Hematopoietic multipotent progenitor cell treated with erythropoietin and hydrocortisone succinate and interleukin-3 and kit ligand, for 15 days (in vitro differentiated cells): ENCODE data around the gene NOB1.
"Not testable (repeated sequence)": the region's sequence is repeated elsewhere in the genome, so short reads cannot be mapped to it uniquely, and the experiment has no call there.

Source experiments
- DNase-seq: peaks from one replicate; pipeline ENCODE4 v3.0.0-alpha.2; 2015; ENCODE audit warnings: low spot score

NOB1 gene

GRCh38 chr16:69761983-69762813 is 7.5 kb upstream of the NOB1 start, which contains the start of gene WWP2:
Gene WWP2 (plus strand): TSS chr16:69762332. CDS start chr16:69787011, 24,679 bp downstream.
- DNase-seq, result peak; percentile 86

- not testable (repeated sequence) for DNase-seq
These were observed 2.6 kb upstream of the NOB1 start for GRCh38 chr16:69757375-69757774.

- no peak for DNase-seq
These were observed 2.0 kb upstream of the NOB1 start for GRCh38 chr16:69756705-69757104.

DNA sequence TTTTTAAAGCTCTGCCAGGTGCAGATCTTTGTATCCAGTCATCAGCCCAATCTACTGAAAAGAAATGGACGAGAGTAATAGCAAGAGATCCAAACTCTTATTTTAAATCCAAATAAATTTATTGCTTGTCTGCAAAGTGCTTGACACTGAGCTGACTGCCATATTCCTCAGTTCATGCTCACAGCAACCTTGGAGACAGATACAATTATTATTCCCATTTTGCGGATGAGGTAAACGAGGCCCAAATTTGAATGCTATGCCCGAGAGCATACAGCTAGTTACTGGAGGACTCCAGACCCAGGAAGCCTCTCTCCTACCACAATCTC is 620 bp downstream of the NOB1 start:
- no peak for DNase-seq

- no peak for DNase-seq
These were observed 5.9 kb downstream of the NOB1 start for GRCh38 chr16:69748694-69749345.

DNA sequence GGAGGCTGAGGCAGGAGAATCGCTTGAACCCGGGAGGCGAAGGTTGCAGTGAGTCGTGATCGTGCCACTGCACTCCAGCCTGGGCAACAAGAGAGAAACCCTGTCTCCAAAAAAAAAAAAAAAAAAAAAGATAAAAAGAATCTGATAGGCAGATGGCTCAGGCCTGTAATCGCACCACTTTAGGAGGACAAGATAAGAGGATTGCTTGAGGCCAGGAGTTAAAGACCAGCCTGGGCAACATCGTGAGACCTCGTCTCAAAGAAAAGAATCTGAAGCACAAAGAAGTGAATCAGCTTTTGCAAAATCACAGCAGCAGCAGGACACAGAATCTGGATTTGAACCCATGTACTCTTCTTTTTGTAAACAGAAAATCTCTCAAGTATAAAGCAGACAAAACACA is 7.6 kb downstream of the NOB1 start:
- no peak for DNase-seq

GRCh38 chr16:69745959-69746358 is 8.8 kb downstream of the NOB1 start:
- no peak for DNase-seq

GRCh38 chr16:69745232-69745612 is 9.5 kb downstream of the NOB1 start:
- DNase-seq, result no peak

DNA sequence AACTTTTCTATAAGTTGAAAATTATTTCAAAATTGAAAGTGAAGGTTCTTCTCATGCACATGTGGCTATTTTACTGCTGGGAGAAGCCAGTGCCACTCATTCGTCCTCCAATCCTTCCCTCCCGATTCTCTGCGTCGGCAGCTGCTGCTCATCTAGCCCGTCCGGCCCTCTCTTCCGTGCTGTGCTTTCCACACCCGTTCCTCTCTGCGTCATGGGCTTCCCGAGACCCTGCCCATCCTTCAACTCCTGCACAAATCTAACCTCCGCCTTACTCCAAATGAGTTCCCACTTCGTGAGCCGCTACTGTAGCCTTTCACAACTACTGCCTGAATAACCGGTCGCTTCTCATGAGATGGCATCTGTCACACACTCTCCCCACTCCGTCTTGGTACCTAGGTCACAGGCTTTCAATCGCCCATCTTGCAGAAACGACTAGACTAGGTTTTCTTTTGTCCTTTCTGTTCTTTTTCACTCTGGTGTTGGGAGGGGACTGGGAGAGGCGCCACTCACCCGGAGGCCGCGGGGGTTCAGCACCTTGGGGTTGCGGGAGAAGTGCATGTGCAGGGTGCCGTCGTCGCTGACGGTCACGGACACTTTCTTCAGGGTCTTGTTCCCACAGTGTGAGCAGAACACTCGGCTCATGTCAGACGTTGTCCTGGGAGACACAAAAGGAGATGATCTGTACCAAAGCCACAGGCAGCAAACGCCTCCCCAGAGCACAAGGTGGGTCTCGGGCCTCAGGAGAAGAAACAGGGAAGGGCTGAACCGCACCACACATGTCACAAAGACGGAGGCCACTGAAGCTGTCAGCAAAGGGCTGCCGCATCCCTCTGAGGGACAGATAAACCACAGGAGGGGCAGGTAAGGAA is 10.1 kb downstream of the NOB1 start:
- DNase-seq, result no peak

- DNase-seq, result no peak
These were observed 12.5 kb downstream of the NOB1 start for GRCh38 chr16:69741951-69742904.

GRCh38 chr16:69741519-69741918 is 13.2 kb downstream of the NOB1 start:
- DNase-seq, result no peak

GRCh38 chr16:69732101-69732500 is 22.6 kb downstream of the NOB1 start:
- no peak for DNase-seq

- not testable (repeated sequence) for DNase-seq
These were observed 23.4 kb downstream of the NOB1 start for GRCh38 chr16:69731280-69731679.

DNA sequence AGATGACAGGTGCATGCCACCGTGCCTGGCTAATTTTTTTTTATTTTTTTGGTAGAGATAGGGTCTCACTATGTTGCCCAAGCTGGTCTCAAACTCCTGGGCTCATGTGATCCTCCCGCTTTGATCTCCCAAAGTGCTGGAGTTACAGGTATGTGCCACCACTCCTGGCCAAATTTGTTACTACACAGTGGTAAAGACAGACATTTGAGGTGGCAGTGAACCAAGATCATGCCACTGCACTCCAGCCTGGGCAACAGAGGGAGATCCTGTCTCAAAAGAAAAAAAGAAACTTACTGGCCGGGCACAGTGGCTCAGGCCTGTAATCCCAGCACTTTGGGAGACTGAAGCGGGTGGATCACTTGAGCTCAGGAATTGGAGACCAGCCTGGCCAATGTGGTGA is 25.7 kb downstream of the NOB1 start:
- DNase-seq, result not testable (repeated sequence)

GRCh38 chr16:69727916-69728270 is 26.8 kb downstream of the NOB1 start:
- no peak for DNase-seq

- DNase-seq, result peak; percentile 74
These were observed 28.2 kb downstream of the NOB1 start, which contains the start of gene NQO1 for GRCh38 chr16:69726313-69727060. Gene NQO1 (minus strand): TSS chr16:69726560. CDS start chr16:69726439, 121 bp downstream.

DNA sequence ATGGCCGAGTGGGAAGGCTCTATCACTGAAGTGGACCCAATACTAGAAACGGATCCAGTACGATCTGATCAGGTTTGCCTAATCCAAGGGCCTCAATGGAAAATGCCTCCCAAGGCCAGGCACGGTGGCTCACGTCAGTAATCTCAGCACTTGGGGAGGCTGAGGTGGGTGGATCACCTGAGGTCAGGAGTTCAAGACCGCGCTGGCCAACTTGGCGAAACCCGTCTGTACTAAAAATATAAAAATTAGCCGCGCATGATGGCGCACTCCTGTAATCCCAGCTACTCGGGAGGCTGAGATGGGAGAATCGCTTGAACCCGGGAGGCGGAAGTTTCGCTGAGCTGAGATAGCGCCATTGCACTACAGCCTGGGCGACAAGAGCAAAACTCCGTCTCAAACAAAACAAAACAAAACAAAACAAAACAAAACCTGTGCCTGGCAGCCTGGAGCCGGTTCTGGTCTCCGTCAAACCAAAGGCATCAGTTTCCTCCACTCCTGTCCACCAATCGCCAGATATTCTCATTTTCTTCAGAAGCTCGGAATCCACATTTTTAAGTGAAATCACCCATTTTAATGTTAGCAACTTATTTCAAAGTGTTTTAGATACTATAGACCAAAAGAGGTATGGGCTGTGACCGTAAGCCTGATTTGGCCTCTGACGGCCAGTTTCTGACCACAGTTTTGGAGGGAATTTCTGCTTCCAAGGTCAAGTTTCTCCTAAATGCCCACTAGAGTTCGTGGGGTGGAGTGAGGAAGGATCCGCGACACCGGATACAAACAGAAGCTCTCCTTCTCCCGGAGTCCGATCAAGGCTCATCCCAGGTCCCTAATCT is 29.0 kb downstream of the NOB1 start:
- DNase-seq, result no peak

DNA sequence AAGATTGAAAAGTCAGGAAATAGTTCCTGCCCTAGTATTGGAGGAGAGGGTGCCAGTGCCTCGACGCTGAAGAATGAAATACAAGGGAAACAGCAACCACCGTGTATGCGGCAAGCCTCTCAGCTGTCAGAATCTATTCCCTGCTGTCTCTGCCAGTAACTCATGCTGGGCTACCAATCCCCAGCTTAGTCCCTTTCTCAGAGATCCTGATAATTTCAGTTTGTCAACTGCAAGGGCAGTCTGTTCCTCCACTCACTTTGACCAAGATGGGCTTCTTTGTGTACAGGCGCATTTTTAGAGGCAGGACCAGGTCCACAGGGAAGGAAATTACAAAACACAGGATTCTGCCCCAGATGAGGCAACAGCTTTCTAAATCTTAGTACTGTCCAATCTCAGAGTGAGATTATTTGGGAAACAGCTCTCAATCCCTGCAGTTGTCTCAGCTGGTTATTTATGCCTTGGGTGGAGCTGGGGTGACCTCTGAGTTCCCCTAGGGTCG is 29.7 kb downstream of the NOB1 start:
- DNase-seq, result no peak

- DNase-seq, result no peak
These were observed 30.3 kb downstream of the NOB1 start for GRCh38 chr16:69724414-69724873.
